Jurkat, Clone E6-1 (cell line): ENCODE results near the gene RAMAC.
A peak's percentile ranks its signal among the peaks of the same experiment; 100 is the strongest.

Experiments used
- DNase-seq: peaks from one replicate; pipeline ENCODE4 v3.0.0-alpha.2; 2011; ENCODE audit warnings: low read depth, low spot score
- H3K4me3 ChIP-seq: 2 replicates; pipeline ENCODE4 v1.5.1; 2011; ENCODE audit warnings: mild to moderate bottlenecking, low read length, control low read depth, moderate library complexity

Gene RAMAC

GRCh38 chr15:82963471-82964341 lies 22.3 kb upstream of the RAMAC start:
- no peak overlapping the region for H3K4me3 ChIP-seq

GRCh38 chr15:82964890-82965289 lies 21.1 kb upstream of the RAMAC start:
- DNase-seq: no peak
- no peak overlapping the region for H3K4me3 ChIP-seq

More at GRCh38 chr15:82963471-82964341, 22.3 kb upstream of the RAMAC start:
- DNase-seq: no peak

GRCh38 chr15:82966671-82967071 lies 19.3 kb upstream of the RAMAC start:
- no peak overlapping the region for H3K4me3 ChIP-seq
- peak; percentile 45 for DNase-seq

GRCh38 chr15:82968066-82968465 lies 17.9 kb upstream of the RAMAC start:
- no peak for DNase-seq
- no peak overlapping the region for H3K4me3 ChIP-seq

- no peak overlapping the region for H3K4me3 ChIP-seq
- no peak for DNase-seq
Measured at GRCh38 chr15:82969353-82969752, 16.7 kb upstream of the RAMAC start.

GRCh38 chr15:82970078-82970686 lies 15.8 kb upstream of the RAMAC start:
- no peak overlapping the region for H3K4me3 ChIP-seq

GRCh38 chr15:82970696-82971095 lies 15.3 kb upstream of the RAMAC start:
- DNase-seq: no peak
- no peak overlapping the region for H3K4me3 ChIP-seq

More at GRCh38 chr15:82970078-82970686, 15.8 kb upstream of the RAMAC start:
- DNase-seq: no peak

GRCh38 chr15:82971218-82971984 lies 14.6 kb upstream of the RAMAC start:
- no peak for DNase-seq

GRCh38 chr15:82972990-82973389 lies 13.0 kb upstream of the RAMAC start:
- no peak overlapping the region for H3K4me3 ChIP-seq
- DNase-seq: no peak

More at GRCh38 chr15:82971218-82971984, 14.6 kb upstream of the RAMAC start:
- H3K4me3 ChIP-seq: no peak overlapping the region

- H3K4me3 ChIP-seq: no peak overlapping the region
- DNase-seq: no peak
Measured at GRCh38 chr15:82977076-82977475, 8.9 kb upstream of the RAMAC start.

- DNase-seq: no peak
- H3K4me3 ChIP-seq: no peak overlapping the region
Measured at GRCh38 chr15:82978438-82978837, 7.6 kb upstream of the RAMAC start.

- H3K4me3 ChIP-seq: no peak overlapping the region
- DNase-seq: no peak
Measured at GRCh38 chr15:82979726-82980125, 6.3 kb upstream of the RAMAC start.

- H3K4me3 ChIP-seq: no peak overlapping the region
- DNase-seq: no peak
Measured at GRCh38 chr15:82980981-82981380, 5.0 kb upstream of the RAMAC start.

- H3K4me3 ChIP-seq: peak overlapping the region; percentile 98
- DNase-seq: no peak
Measured at GRCh38 chr15:82986442-82986780, 401 bp downstream of the RAMAC start.

GRCh38 chr15:82992436-82992998 lies 6.5 kb downstream of the RAMAC start:
- H3K4me3 ChIP-seq: no peak overlapping the region
- no peak for DNase-seq

- DNase-seq: no peak
- H3K4me3 ChIP-seq: no peak overlapping the region
Measured at GRCh38 chr15:82993144-82993543, 7.1 kb downstream of the RAMAC start.

GRCh38 chr15:82995076-82995475 lies 9.1 kb downstream of the RAMAC start:
- no peak for DNase-seq
- H3K4me3 ChIP-seq: no peak overlapping the region

GRCh38 chr15:82995938-82996337 lies 9.9 kb downstream of the RAMAC start:
- no peak overlapping the region for H3K4me3 ChIP-seq
- no peak for DNase-seq

- H3K4me3 ChIP-seq: no peak overlapping the region
- no peak for DNase-seq
Measured at GRCh38 chr15:82999426-82999825, 13.4 kb downstream of the RAMAC start.
